Activated naive CD4-positive, alpha-beta T cell treated with anti-CD3 and anti-CD28 coated beads, Interleukin-2, amount 50 U/mL, for 72 hours (primary cell): ENCODE results near the gene PRKCH. TPM values are rescaled to one million over a fixed set of nuclear protein-coding genes. Genes with fewer than 3 reads are reported as not detected.

ENCODE experiments used
- ATAC-seq, 2 donors: fragments of 150-1000 bp; cut with Tn5 transposase; 2 replicates each; pipeline ENCODE4 v1.10.0; 2021; ENCODE audit warnings: mild to moderate bottlenecking in 2 of 2, moderate library complexity in 2 of 2
- DNase-seq, 2 donors: peaks; one replicate each; pipeline ENCODE4 v3.0.0; 2021 to 2022; ENCODE audit warnings: low spot score in 2 of 2
- H3K27ac Mint-ChIP-seq, 2 donors: one replicate each; pipeline ENCODE4 v1.8.0; 2022; ENCODE audit warnings: mild to moderate bottlenecking in 2 of 2, mixed read lengths in 2 of 2
- H3K36me3 Mint-ChIP-seq, 2 donors: one replicate each; pipeline ENCODE4 v1.8.0; 2022; ENCODE audit warnings: mixed read lengths in 2 of 2
- H3K9me3 Mint-ChIP-seq, 2 donors: one replicate each; pipeline ENCODE4 v1.8.0; 2022; ENCODE audit warnings: mixed read lengths in 2 of 2
- total RNA-seq, 2 donors: library from RNA; stranded (reverse); gene quantifications; one replicate each; pipeline ENCODE4 v1.2.3, GENCODE V29; 2022

The PRKCH gene
- total RNA-seq, 2 donors from 2014 or later = 131 to 216 TPM

GRCh38 chr14:61433828-61434227 lies 112.4 kb downstream of the PRKCH start:
- H3K27ac Mint-ChIP-seq = peak overlapping the region; percentile 84 to 94
- ATAC-seq (peak; percentile 19 to 34), DNase-seq (no peak)
- H3K36me3 Mint-ChIP-seq = peaks cover 6 to 37% of the 10 kb centered on the region in 2 donors
- H3K9me3 Mint-ChIP-seq = peaks cover 0 to 5% of the 10 kb centered on the region in 2 donors

- ATAC-seq (no peak), DNase-seq (no peak)
- H3K9me3 Mint-ChIP-seq = peaks cover 0 to 5% of the 10 kb centered on the region in 2 donors
- H3K36me3 Mint-ChIP-seq = peaks cover 6 to 36% of the 10 kb centered on the region in 2 donors
- peak overlapping the region; percentile 84 to 97 for H3K27ac Mint-ChIP-seq
These were observed 112.9 kb downstream of the PRKCH start for GRCh38 chr14:61434311-61434710.

- no peak for DNase-seq
- H3K36me3 Mint-ChIP-seq = peaks cover 6 to 23% of the 10 kb centered on the region in 2 donors
- peak overlapping the region; percentile 31 to 84 for H3K27ac Mint-ChIP-seq
- no peak for ATAC-seq
- peaks cover 0 to 5% of the 10 kb centered on the region in 2 donors for H3K9me3 Mint-ChIP-seq
These were observed 114.4 kb downstream of the PRKCH start for GRCh38 chr14:61435563-61436337.

- peak overlapping the region; percentile 45 to 78 for H3K27ac Mint-ChIP-seq
- ATAC-seq (no peak), DNase-seq (no peak)
- peaks cover 6 to 15% of the 10 kb centered on the region in 2 donors for H3K36me3 Mint-ChIP-seq
- peaks cover 0 to 5% of the 10 kb centered on the region in 2 donors for H3K9me3 Mint-ChIP-seq
These were observed 116.0 kb downstream of the PRKCH start for GRCh38 chr14:61437381-61437780.

- Mint-ChIP-seq H3K36me3 (peaks cover 6 to 15% of the 10 kb centered on the region in 2 donors), H3K27ac (peak overlapping the region; percentile 61 to 78), H3K9me3 (peaks cover 0 to 5% of the 10 kb centered on the region in 2 donors)
- ATAC-seq (no peak), DNase-seq (no peak)
These were observed 116.7 kb downstream of the PRKCH start for GRCh38 chr14:61438036-61438435.

- peaks cover 0 to 5% of the 10 kb centered on the region in 2 donors for H3K9me3 Mint-ChIP-seq
- H3K27ac Mint-ChIP-seq = peak overlapping the region; percentile 78 to 92
- no peak for DNase-seq
- ATAC-seq = peak; percentile 58 to 62
- H3K36me3 Mint-ChIP-seq = peaks cover 6 to 15% of the 10 kb centered on the region in 2 donors
These were observed 117.1 kb downstream of the PRKCH start for GRCh38 chr14:61438497-61438859.

GRCh38 chr14:61438860-61439765 lies 117.7 kb downstream of the PRKCH start:
- Mint-ChIP-seq H3K36me3 (peaks cover 4 to 13% of the 10 kb centered on the region in 2 donors), H3K27ac (peak overlapping the region; percentile 78 to 92), H3K9me3 (peaks cover 0 to 4% of the 10 kb centered on the region in 2 donors)
- DNase-seq (no peak), ATAC-seq (peak; percentile 59 to 70)

GRCh38 chr14:61439779-61440418 lies 118.5 kb downstream of the PRKCH start:
- DNase-seq (no peak), ATAC-seq (no peak)
- Mint-ChIP-seq H3K36me3 (peaks cover 1 to 10% of the 10 kb centered on the region in 2 donors), H3K27ac (peak overlapping the region; percentile 78 to 92), H3K9me3 (no peaks in the 10 kb centered on the region)

GRCh38 chr14:61443481-61443880 lies 122.1 kb downstream of the PRKCH start:
- Mint-ChIP-seq H3K9me3 (no peaks in the 10 kb centered on the region), H3K36me3 (peaks cover 21 to 22% of the 10 kb centered on the region in 2 donors), H3K27ac (peak overlapping the region; percentile 83 to 97)
- ATAC-seq = no peak
- no peak for DNase-seq

GRCh38 chr14:61444215-61444768 lies 122.9 kb downstream of the PRKCH start:
- H3K9me3 Mint-ChIP-seq = no peaks in the 10 kb centered on the region
- peak; percentile 85 to 88 for ATAC-seq
- peak; percentile 43 to 72 for DNase-seq
- H3K27ac Mint-ChIP-seq = peak overlapping the region; percentile 63 to 97
- H3K36me3 Mint-ChIP-seq = peaks cover 23 to 27% of the 10 kb centered on the region in 2 donors

GRCh38 chr14:61451491-61451890 lies 130.1 kb downstream of the PRKCH start:
- ATAC-seq (no peak), DNase-seq (no peak)
- H3K36me3 Mint-ChIP-seq = peaks cover 52 to 56% of the 10 kb centered on the region in 2 donors
- H3K9me3 Mint-ChIP-seq = no peaks in the 10 kb centered on the region
- H3K27ac Mint-ChIP-seq = peak overlapping the region; percentile 65 to 97

- peak in 1 of 2 donors; percentile 9 for ATAC-seq
- H3K9me3 Mint-ChIP-seq = no peaks in the 10 kb centered on the region
These were observed 130.6 kb downstream of the PRKCH start for GRCh38 chr14:61451891-61452400.

GRCh38 chr14:61452452-61452851 lies 131.1 kb downstream of the PRKCH start:
- Mint-ChIP-seq H3K36me3 (peaks cover 54 to 58% of the 10 kb centered on the region in 2 donors), H3K9me3 (no peaks in the 10 kb centered on the region), H3K27ac (peak overlapping the region; percentile 65 to 97)
- peak; percentile 45 to 76 for DNase-seq
- peak; percentile 89 to 93 for ATAC-seq

More at GRCh38 chr14:61451891-61452400, 130.6 kb downstream of the PRKCH start:
- Mint-ChIP-seq H3K27ac (peak overlapping the region; percentile 65 to 97), H3K36me3 (peaks cover 52 to 57% of the 10 kb centered on the region in 2 donors)
- no peak for DNase-seq

GRCh38 chr14:61453103-61453767 lies 131.9 kb downstream of the PRKCH start:
- ATAC-seq = no peak
- no peak for DNase-seq
- peaks cover 60 to 64% of the 10 kb centered on the region in 2 donors for H3K36me3 Mint-ChIP-seq

GRCh38 chr14:61454545-61454944 lies 133.2 kb downstream of the PRKCH start:
- ATAC-seq = no peak

More at GRCh38 chr14:61453103-61453767, 131.9 kb downstream of the PRKCH start:
- no peaks in the 10 kb centered on the region for H3K9me3 Mint-ChIP-seq
- H3K27ac Mint-ChIP-seq = peak overlapping the region; percentile 65 to 97

More at GRCh38 chr14:61454545-61454944, 133.2 kb downstream of the PRKCH start:
- no peak for DNase-seq
- Mint-ChIP-seq H3K27ac (peak overlapping the region; percentile 78 to 97), H3K9me3 (no peaks in the 10 kb centered on the region), H3K36me3 (peaks cover 63 to 72% of the 10 kb centered on the region in 2 donors)
